IMR-90 (cell line): ENCODE data around the gene HSD11B1L. TPM values are rescaled to one million over a fixed set of nuclear protein-coding genes. Genes with fewer than 3 reads are reported as not detected.
A peak's percentile ranks its signal among the peaks of the same experiment; 100 is the strongest.

ENCODE experiments used
- ATAC-seq: fragments of 200-7000 bp; cut with Tn5 transposase; 2 replicates; pipeline ENCODE4 v1.9.1; 2020; ENCODE audit warnings: low read depth, mild to moderate bottlenecking, moderate library complexity
- BruUV-seq: library from RNA; stranded (reverse); fragments of 400-500 nt; replicated peaks from 2 replicates; lab custom pipeline; 2021; lab: Mats Ljungman, UMichigan
- CTCF ChIA-PET: fragments of 300-600 bp; formaldehyde crosslinking; extraction: SDS; loops from one replicate; lab custom pipeline; 2021; ENCODE audit warnings: antibody characterized with exemption; lab: Yijun Ruan, JAX
- POLR2A ChIA-PET: fragments of 300-600 bp; sonication (Branson Sonifier 250); formaldehyde crosslinking; loops from one replicate; lab custom pipeline; 2022; ENCODE audit warnings: antibody characterized with exemption; ENCODE audit not compliant: unreplicated experiment; lab: Charles Lee
- DNase-seq: peaks from one replicate; pipeline ENCODE4 v3.0.0; 2013
- H2AFZ ChIP-seq: replicated peaks from 2 replicates; pipeline ENCODE3; 2013; ENCODE audit warnings: low read length, mild to moderate bottlenecking; ENCODE audit not compliant: poor library complexity
- H2AK5ac ChIP-seq: 2 replicates; pipeline ENCODE4 v1.6.1; 2013; ENCODE audit warnings: low read depth, low read length, inconsistent platforms
- H2AK9ac ChIP-seq: replicated peaks from 2 replicates; pipeline ENCODE3; 2013; ENCODE audit warnings: mild to moderate bottlenecking, low read depth, low read length, moderate library complexity; ENCODE audit not compliant: poor library complexity
- H2BK120ac ChIP-seq: 2 replicates; pipeline ENCODE4 v1.6.1; 2013; ENCODE audit warnings: low read depth, low read length, inconsistent platforms
- H2BK15ac ChIP-seq: 3 replicates; pipeline ENCODE4 v1.6.1; 2013; ENCODE audit warnings: low read depth, low read length, inconsistent platforms
- H2BK20ac ChIP-seq: 2 replicates; pipeline ENCODE4 v1.6.1; 2013; ENCODE audit warnings: low read depth, mild to moderate bottlenecking, inconsistent platforms, low read length, moderate library complexity
- H2BK5ac ChIP-seq: 2 replicates; pipeline ENCODE4 v1.6.1; 2013; ENCODE audit warnings: mild to moderate bottlenecking, low read depth, low read length, inconsistent platforms; ENCODE audit not compliant: poor library complexity, severe bottlenecking
- H3K14ac ChIP-seq: replicated peaks from 2 replicates; pipeline ENCODE4 v1.6.1; 2013; ENCODE audit warnings: low read depth, low read length, inconsistent platforms
- H3K18ac ChIP-seq: 2 replicates; pipeline ENCODE4 v1.6.1; 2013; ENCODE audit warnings: low read depth, low read length, control low read depth
- H3K23ac ChIP-seq: 2 replicates; pipeline ENCODE4 v1.6.1; 2013; ENCODE audit warnings: low read depth, low read length, inconsistent platforms
- H3K27ac ChIP-seq: 2 replicates; pipeline ENCODE4 v1.5.1; 2013; ENCODE audit warnings: mild to moderate bottlenecking, control low read depth, low read length; ENCODE audit not compliant: insufficient read depth
- H3K27me3 ChIP-seq: 2 replicates; pipeline ENCODE4 v1.6.1; 2013; ENCODE audit warnings: low read length; ENCODE audit not compliant: control insufficient read depth, insufficient read depth
- H3K36me3 ChIP-seq: 2 replicates; pipeline ENCODE4 v1.6.1; 2013; ENCODE audit warnings: low read length, mixed read lengths; ENCODE audit not compliant: control insufficient read depth, insufficient read depth
- H3K4ac ChIP-seq: 2 replicates; pipeline ENCODE4 v1.6.1; 2013; ENCODE audit warnings: low read depth, low read length, inconsistent platforms
- H3K4me1 ChIP-seq: 2 replicates; pipeline ENCODE4 v1.6.1; 2013; ENCODE audit warnings: low read length, mixed read lengths; ENCODE audit not compliant: control insufficient read depth, insufficient read depth
- H3K4me2 ChIP-seq: 2 replicates; pipeline ENCODE4 v1.6.1; 2013; ENCODE audit warnings: low read depth, mild to moderate bottlenecking, control low read depth, low read length, moderate library complexity
- H3K4me3 ChIP-seq: 2 replicates; pipeline ENCODE4 v1.5.1; 2013; ENCODE audit warnings: low read depth, mild to moderate bottlenecking, control low read depth, low read length, moderate library complexity; ENCODE audit not compliant: insufficient read depth
- H3K56ac ChIP-seq: 2 replicates; pipeline ENCODE4 v1.6.1; 2013; ENCODE audit warnings: low read length, inconsistent platforms; ENCODE audit not compliant: insufficient read depth; ENCODE audit errors: extremely low read depth
- H3K79me1 ChIP-seq, 2 experiments: 2 replicates each; pipeline ENCODE4 v1.6.1; 2013; ENCODE audit warnings: low read length in 2 of 2, inconsistent platforms in 1 of 2, low read depth in 1 of 2
- H3K9ac ChIP-seq: 2 replicates; pipeline ENCODE4 v1.6.1; 2013; ENCODE audit warnings: low read depth, low read length, control low read depth
- H3K9me1 ChIP-seq: 2 replicates; pipeline ENCODE4 v1.6.1; 2013; ENCODE audit warnings: low read length, inconsistent platforms; ENCODE audit not compliant: insufficient read depth
- H3K9me3 ChIP-seq: 2 replicates; pipeline ENCODE4 v1.6.1; 2013; ENCODE audit warnings: low read length; ENCODE audit not compliant: control insufficient read depth, insufficient read depth
- H4K20me1 ChIP-seq: 2 replicates; pipeline ENCODE4 v1.6.1; 2013; ENCODE audit warnings: low read length, inconsistent platforms; ENCODE audit not compliant: insufficient read depth
- H4K5ac ChIP-seq: 2 replicates; pipeline ENCODE4 v1.6.1; 2013; ENCODE audit warnings: mild to moderate bottlenecking, low read depth, low read length, control low read depth
- H4K8ac ChIP-seq, 2 experiments: 2 replicates each; pipeline ENCODE4 v1.6.1; 2013; ENCODE audit warnings: low read depth in 2 of 2, low read length in 2 of 2, control low read depth in 1 of 2, inconsistent platforms in 1 of 2
- H4K91ac ChIP-seq: 2 replicates; pipeline ENCODE4 v1.6.1; 2013; ENCODE audit warnings: low read depth, low read length, inconsistent platforms; ENCODE audit not compliant: insufficient read depth
- CHD1 ChIP-seq: IDR thresholded peaks from 2 replicates; pipeline ENCODE4 v1.6.1; 2012; ENCODE audit warnings: low read depth, low read length, improper control_type of control experiment
- MAFK ChIP-seq: IDR thresholded peaks from 2 replicates; pipeline ENCODE4 v1.6.1; 2012; ENCODE audit warnings: low read depth, low read length, improper control_type of control experiment
- MAZ ChIP-seq: IDR thresholded peaks from 2 replicates; pipeline ENCODE4 v1.6.1; 2012; ENCODE audit warnings: low read depth, mild to moderate bottlenecking, low read length, improper control_type of control experiment, moderate library complexity, borderline replicate concordance
- MXI1 ChIP-seq: IDR thresholded peaks from 2 replicates; pipeline ENCODE4 v1.6.1; 2012; ENCODE audit warnings: low read depth, mild to moderate bottlenecking, low read length, moderate library complexity, borderline replicate concordance
- RAD21 ChIP-seq: IDR thresholded peaks from 2 replicates; pipeline ENCODE4 v1.6.1; 2012; ENCODE audit warnings: low read length, improper control_type of control experiment
- RCOR1 ChIP-seq: IDR thresholded peaks from 2 replicates; pipeline ENCODE4 v1.6.1; 2012; ENCODE audit warnings: mild to moderate bottlenecking, low read length, improper control_type of control experiment; ENCODE audit not compliant: insufficient replicate concordance
- RFX5 ChIP-seq: IDR thresholded peaks from 2 replicates; pipeline ENCODE4 v1.8.0; 2012; ENCODE audit warnings: low read depth, mild to moderate bottlenecking, low read length, moderate library complexity
- SMC3 ChIP-seq: fragments of 150-350 bp; IDR thresholded peaks from 2 replicates; pipeline ENCODE4 v1.6.1; 2016; ENCODE audit warnings: low read depth, mild to moderate bottlenecking, antibody characterized with exemption, low read length, moderate library complexity
- WGBS, 2 experiments: methylation state at CpG; one replicate each; pipeline versions ENCODE4 v1.1.5 to v1.1.7; 2013; ENCODE audit warnings: missing lambda C conversion rate in 2 of 2; ENCODE audit not compliant: insufficient read length in 1 of 2; ENCODE audit errors: extremely low coverage in 2 of 2; 5-methylcytosine and 5-hydroxymethylcytosine counted together
- dilution Hi-C: fragments of 300-500 bp; cut with HindIII; formaldehyde crosslinking; loops from one replicate; pipeline ENCODE4 v1.14.3; 2018; ENCODE audit warnings: low sequenced_read_pairs; ENCODE audit not compliant: unreplicated experiment
- in situ Hi-C: fragments of 300-500 bp; cut with MboI; formaldehyde crosslinking; loops from 3 replicates; pipeline ENCODE4 v1.14.3; 2019; ENCODE audit warnings: low sequenced_read_pairs, inconsistent platforms, mixed read lengths
- intact Hi-C: fragments of 100-400 bp; cut with micrococcal nuclease; formaldehyde crosslinking; loops from 2 replicates; pipeline ENCODE4 v1.10.0; 2022
- polyA plus RNA-seq, 3 experiments: library from polyadenylated mRNA; depleted of rRNA; stranded (reverse); fragments of >200 nt; gene quantifications; 2 replicates each; pipeline ENCODE4 v1.2.3, GENCODE V29; 2012; ENCODE audit warnings: low replicate concordance in 1 of 3
- total RNA-seq: library from RNA; depleted of rRNA; stranded (reverse); fragments of >200 nt; gene quantifications from 2 replicates; pipeline ENCODE4 v1.2.3, GENCODE V29; 2012
- TF ChIP-seq, protein P1 (sequence below): fragments of 150-350 bp; IDR thresholded peaks from 2 replicates; pipeline ENCODE4 v1.6.1; 2016; ENCODE audit warnings: low read depth, mild to moderate bottlenecking, low read length, moderate library complexity, borderline replicate concordance

Gene HSD11B1L
- total and polyA plus RNA-seq, 2 of the 4 experiments (the other 2 are of a cell fraction) = 2.2 to 7.2 TPM

DNA sequence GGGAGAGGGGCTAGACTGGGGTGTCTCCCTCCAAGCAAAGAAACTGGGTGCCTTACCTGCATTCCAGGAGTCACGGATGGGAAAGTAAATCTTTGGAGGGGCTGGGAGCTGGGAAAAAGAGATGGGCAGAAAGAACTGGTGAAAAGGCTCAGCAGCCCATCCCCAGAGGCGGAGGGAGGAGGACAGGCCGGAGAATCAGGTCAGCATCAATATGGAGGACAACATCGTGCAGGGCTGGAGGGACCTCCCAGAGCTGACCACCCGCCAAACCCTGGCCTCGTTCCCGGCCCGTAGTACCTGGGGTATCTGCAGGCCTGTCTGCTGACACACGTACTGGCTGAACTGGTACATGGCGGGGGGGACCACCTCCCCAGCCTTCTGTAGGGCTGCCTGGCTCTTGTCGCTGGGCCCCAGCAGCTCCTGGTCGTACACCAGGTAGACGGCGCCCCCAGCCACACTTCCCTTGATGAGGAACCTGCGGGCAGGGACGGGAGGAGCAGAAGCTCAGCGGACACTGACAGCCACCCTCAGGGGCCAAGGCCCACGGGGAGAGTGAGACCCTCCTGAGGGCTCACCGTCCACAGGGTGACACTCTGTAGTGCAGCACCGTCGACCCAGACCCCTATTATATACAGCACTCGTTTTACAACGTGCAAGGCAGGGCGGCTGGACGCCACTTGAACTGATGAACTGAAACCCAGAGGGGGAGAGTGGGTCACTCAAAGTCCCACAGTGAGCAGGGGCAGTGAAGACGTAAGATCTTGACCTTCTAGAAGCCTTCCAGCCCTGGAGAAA lies 1.3 kb upstream of the HSD11B1L start:
- dilution Hi-C loops (no loop called here), intact Hi-C loops (no loop called here), in situ Hi-C loops (no loop called here)
- H4K8ac ChIP-seq = peak overlapping the region; percentile 88 to 95
- H4K91ac ChIP-seq = peak overlapping the region; percentile 87
- no peak overlapping the region for H2BK15ac ChIP-seq
- peak overlapping the region; percentile 97 for H2AFZ ChIP-seq
- H3K9me1 ChIP-seq = peaks cover 7% of the 10 kb centered on the region; the same call in 1 of the 2 replicates
- DNase-seq = no peak
- peak overlapping the region; percentile 99 for H3K4me2 ChIP-seq
- H3K56ac ChIP-seq = peak overlapping the region; percentile 86; the same call in 1 of the 2 replicates
- no peaks in the 10 kb centered on the region for H3K9me3 ChIP-seq
- H3K36me3 ChIP-seq = no peaks in the 10 kb centered on the region
- peak overlapping the region; percentile 68 for H3K14ac ChIP-seq
- H2AK9ac ChIP-seq = peak overlapping the region; percentile 97
- TF ChIP-seq MAZ (no peak), RAD21 (no peak), RFX5 (no peak), SMC3 (no peak), RCOR1 (no peak), CHD1 (no peak), MAFK (no peak), MXI1 (no peak)
- TF ChIP-seq, protein P1, sequence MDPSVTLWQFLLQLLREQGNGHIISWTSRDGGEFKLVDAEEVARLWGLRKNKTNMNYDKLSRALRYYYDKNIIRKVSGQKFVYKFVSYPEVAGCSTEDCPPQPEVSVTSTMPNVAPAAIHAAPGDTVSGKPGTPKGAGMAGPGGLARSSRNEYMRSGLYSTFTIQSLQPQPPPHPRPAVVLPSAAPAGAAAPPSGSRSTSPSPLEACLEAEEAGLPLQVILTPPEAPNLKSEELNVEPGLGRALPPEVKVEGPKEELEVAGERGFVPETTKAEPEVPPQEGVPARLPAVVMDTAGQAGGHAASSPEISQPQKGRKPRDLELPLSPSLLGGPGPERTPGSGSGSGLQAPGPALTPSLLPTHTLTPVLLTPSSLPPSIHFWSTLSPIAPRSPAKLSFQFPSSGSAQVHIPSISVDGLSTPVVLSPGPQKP = no peak
- peak overlapping the region; percentile 75 for H3K23ac ChIP-seq
- H3K18ac ChIP-seq = peak overlapping the region; percentile 53
- peak overlapping the region; percentile 87 for H2AK5ac ChIP-seq
- peak overlapping the region; percentile 85 for H4K5ac ChIP-seq
- WGBS, 2 experiments = 51% methylated on average over 10 of the region's 26 CpGs; no CpG with 5 or more reads in 1 of the 2 experiments
- ChIA-PET CTCF (no interaction called here), POLR2A (no interaction called here)
- peak overlapping the region; percentile 85 for H3K4ac ChIP-seq
- no peaks in the 10 kb centered on the region for H3K27me3 ChIP-seq
- no peaks in the 10 kb centered on the region; the same call in 1 of the 2 replicates for H4K20me1 ChIP-seq
- H3K4me1 ChIP-seq = peaks cover 7% of the 10 kb centered on the region
- H3K9ac ChIP-seq = peak overlapping the region; percentile 79
- H3K4me3 ChIP-seq = peak overlapping the region; percentile 75
- BruUV-seq = no TSS peak
- peak overlapping the region; percentile 22; the same call in 1 of the 2 replicates for H2BK120ac ChIP-seq
- H3K79me1 ChIP-seq = peaks cover 15 to 19% of the 10 kb centered on the region in 2 experiments; a peak in 3 of 4 replicates
- no peak; the same call in 1 of the 2 replicates for ATAC-seq
- peak overlapping the region; percentile 69 for H3K27ac ChIP-seq
- peak overlapping the region; percentile 58 for H2BK5ac ChIP-seq
- H2BK20ac ChIP-seq = no peak overlapping the region
